GM21528 (cell line): ENCODE results near the gene CFAP251.
A peak's percentile ranks its signal among the peaks of the same experiment; 100 is the strongest.
"Not testable (repeated sequence)": the region's sequence is repeated elsewhere in the genome, so short reads cannot be mapped to it uniquely, and the experiment has no call there.

Experiments
- ATAC-seq: cut with Tn5 transposase; IDR thresholded peaks from one replicate; pipeline ENCODE4 v1.9.1; 2021; ENCODE audit warnings: mild to moderate bottlenecking, moderate library complexity; ENCODE audit not compliant: unreplicated experiment, low FRiP score

CFAP251 gene

DNA sequence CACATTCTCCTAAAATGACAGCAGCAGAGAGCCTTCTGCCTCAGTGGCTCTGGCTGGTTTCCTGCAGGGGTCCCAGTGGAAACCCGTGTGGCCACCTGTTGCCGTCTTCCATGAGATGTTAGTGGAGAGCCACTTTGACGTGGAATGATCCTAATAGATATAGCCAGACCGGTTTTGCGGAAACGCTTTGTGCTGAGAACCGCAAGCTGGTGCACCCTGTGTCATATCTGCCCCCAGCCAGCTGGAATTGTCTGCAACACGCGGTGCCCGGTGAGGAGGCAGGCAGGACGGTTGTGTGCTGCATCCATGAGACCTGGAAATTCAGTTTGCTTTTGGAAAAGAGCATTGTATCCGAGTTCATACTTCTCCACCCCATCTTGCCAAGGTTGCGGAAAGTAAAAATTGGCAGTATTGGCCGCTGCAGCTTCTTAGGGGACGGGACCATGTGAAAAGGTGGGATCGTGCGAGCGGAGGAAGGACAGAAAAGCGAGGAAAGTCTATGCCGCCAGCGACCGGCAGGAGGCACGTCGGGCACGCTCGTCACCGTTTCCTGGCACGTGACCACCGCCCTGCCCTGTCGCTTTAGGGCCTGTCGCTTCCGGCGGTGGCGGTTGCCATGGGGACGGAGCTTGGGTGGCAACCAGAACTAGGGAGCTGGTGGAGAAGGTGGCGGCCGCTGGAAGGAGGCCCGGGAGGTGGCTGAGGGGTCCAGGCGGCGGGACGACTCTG lies at the start of gene CFAP251:
Gene CFAP251 (plus strand): TSS at position 643 of the 729 bp plus-strand sequence. CDS start 2,714 bp downstream, outside the sequence.
- peak; percentile 85 for ATAC-seq

DNA sequence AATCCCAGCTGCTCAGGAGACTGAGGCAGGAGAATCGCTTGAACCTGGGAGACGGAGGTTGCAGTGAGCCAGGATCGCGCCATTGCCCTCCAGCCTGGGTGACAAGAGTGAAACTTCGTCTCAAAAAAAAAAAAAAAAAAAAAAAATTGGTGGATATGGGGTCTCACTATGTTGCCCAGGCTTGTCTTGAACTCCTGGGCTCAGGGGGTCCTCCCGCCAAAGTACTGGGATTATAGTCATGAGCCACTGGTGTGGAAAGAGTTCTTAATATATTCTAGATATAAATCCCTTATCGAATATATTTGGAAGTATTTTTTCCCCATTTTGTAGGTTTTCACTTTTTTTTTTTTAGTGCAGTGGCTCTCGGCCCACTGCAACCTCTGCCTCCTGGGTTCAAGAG lies 49.2 kb upstream of the CFAP251 start:
- ATAC-seq: not testable (repeated sequence)

- ATAC-seq: no peak
Observed at GRCh38 chr12:121871467-121871866, 46.9 kb upstream of the CFAP251 start.

DNA sequence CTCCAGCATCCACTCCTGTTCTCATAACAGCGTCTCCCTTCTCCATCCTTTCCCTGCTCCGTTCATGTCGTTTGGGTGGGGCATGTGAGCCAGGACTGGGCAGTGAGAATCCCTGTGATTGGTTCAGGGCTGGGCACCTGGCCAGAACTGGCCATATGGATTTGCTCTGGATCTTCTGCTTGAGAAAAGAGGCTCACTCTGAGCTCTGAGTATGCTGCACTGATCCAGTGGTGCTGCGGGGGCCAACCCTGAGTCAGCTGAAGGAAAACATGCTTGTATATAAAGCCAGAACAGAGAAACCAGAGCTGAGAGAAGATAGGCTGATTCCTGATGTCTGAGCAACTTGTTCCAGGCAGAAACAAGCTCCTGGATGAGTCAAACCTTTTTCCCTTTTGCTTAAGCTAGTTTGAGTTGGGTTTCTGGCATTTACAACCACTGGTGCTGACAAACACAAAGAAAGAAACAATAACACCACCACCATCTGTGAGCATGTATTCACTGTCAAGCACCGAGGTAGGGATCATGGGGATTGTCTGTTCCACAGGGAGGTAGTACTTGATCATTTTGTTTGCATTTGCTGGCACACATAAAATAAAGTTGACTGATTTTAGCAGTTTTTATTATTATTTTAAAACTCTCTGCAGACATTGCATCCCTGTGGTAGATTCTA lies 45.7 kb upstream of the CFAP251 start:
- ATAC-seq: no peak

- ATAC-seq: no peak
Observed at GRCh38 chr12:121873216-121873569, 45.2 kb upstream of the CFAP251 start.

GRCh38 chr12:121874071-121874470 lies 44.3 kb upstream of the CFAP251 start:
- ATAC-seq: no peak

DNA sequence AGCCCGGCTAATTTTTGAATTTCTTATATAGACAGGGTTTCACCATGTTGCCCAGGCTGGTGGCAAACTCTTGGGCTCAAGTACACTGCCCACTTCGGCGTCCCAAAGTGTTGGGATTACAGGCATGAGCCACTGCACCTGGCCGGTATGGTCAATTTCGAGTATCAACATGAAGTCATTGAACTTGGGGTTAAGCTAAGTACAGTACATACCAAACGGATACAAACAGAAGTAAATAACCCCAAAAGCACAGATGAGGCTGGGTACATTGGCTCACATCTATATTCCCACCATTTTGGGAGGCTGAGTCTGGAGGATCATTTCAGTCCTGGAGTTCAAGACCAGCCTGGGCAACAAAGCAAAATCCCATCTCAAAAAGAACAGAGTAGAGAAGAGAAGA lies 42.8 kb upstream of the CFAP251 start:
- ATAC-seq: no peak

DNA sequence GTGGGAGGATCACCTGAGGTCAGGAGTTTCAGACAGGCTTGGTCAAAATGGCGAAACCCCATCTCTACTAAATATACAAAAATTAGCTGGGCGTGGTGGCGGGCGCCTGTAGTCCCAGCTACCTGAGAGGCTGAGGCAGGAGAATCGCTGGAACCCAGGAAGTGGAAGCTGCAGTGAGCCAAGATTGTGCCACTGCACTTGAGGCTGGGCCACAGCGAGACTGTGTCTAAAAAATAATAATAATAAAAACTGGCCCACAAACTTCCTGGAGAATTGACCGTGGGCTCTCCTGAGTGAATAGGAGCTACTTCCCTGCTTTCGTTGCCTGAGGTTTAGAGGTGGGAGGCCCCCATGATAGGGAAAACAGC lies 42.3 kb upstream of the CFAP251 start:
- not testable (repeated sequence) for ATAC-seq

GRCh38 chr12:121883315-121883660 lies 35.1 kb upstream of the CFAP251 start:
- no peak for ATAC-seq

- not testable (repeated sequence) for ATAC-seq
Observed at GRCh38 chr12:121885129-121885528, 33.3 kb upstream of the CFAP251 start.

GRCh38 chr12:121888083-121888477 lies 30.3 kb upstream of the CFAP251 start:
- no peak for ATAC-seq

DNA sequence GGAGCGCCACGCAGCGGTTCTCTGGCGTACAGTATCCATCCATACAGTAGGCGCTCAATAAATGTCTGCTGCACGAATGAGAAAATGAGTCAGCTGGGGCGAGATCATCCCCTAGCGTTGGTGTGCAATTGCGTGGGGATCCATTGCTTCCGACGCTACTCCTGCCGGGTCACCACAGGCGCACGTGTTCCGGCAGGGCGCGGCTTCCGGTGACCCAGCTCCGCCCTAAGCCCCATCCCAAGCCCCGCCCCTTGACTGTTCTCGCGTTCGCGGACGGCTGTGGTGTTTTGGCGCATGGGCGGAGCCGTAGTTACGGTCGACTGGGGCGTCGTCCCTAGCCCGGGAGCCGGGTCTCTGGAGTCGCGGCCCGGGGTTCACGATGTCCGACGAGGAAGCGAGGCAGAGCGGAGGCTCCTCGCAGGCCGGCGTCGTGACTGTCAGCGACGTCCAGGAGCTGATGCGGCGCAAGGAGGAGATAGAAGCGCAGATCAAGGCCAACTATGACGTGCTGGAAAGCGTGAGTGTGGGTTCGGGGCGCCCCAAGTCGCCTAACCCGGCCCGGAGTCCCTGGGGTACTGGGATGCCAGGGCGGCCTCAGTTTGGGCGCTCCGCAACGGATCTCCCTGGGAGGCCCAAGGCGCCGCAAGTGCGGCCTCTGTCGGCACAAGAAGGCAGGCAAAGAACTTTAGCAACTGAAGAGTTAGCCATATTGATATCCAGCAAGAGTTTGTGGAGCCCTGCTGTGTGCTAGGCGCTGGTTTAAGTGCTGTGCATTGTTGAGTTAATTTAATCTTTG lies 29.7 kb upstream of the CFAP251 start, which contains the start of gene PSMD9:
Gene PSMD9 (plus strand): TSS at position 313 of the 796 bp plus-strand sequence. CDS start 67 bp downstream, at position 380.
- ATAC-seq: peak; percentile 82

- no peak for ATAC-seq
Observed at GRCh38 chr12:121889274-121889624, 29.1 kb upstream of the CFAP251 start.

- ATAC-seq: not testable (repeated sequence)
Observed at GRCh38 chr12:121889661-121890060, 28.7 kb upstream of the CFAP251 start.

DNA sequence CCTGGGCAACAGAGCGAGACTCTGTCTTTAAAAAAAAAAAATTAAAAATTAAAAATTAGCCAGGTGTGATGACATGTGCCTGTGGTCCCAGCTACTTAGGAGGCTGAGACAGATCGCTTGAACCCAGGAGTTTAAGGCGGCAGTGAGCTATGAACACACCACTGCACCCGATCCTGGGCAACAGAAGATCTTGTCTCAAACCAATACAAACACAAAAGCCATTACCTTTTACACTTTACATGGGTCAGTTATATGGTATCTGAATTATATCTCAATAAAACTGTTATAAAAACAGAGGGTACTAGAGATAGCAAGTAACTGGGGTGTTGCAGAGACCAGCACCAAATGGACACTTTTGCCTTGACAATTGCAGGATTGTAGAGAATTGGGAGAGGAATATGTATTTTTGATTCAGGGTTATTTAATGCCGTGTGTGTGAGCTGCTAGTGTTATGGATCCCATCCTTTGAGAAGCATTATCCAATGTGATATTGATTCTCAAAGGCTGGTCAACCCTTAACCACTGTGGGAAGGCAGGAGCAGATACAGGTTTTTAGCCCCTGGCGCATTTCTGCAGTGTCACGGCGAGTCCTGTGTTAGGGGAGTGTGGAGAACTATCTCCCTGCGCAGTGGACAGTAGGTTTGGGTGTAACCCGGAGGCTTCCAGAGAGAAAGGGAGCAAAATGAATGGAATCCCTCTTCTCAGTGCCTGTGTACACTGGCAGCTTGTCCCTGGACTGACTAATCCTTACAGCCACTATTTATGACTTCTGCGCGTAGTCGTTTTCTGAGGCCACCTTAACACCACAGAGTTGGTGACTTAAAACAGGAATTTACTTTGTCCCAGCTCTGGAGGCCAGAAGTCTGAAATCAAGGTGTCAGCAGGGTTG lies 25.5 kb upstream of the CFAP251 start:
- no peak for ATAC-seq

- ATAC-seq: no peak
Observed at GRCh38 chr12:121893961-121894460, 24.4 kb upstream of the CFAP251 start.

GRCh38 chr12:121894633-121895032 lies 23.8 kb upstream of the CFAP251 start:
- ATAC-seq: no peak

- no peak for ATAC-seq
Observed at GRCh38 chr12:121898287-121898686, 20.1 kb upstream of the CFAP251 start.

DNA sequence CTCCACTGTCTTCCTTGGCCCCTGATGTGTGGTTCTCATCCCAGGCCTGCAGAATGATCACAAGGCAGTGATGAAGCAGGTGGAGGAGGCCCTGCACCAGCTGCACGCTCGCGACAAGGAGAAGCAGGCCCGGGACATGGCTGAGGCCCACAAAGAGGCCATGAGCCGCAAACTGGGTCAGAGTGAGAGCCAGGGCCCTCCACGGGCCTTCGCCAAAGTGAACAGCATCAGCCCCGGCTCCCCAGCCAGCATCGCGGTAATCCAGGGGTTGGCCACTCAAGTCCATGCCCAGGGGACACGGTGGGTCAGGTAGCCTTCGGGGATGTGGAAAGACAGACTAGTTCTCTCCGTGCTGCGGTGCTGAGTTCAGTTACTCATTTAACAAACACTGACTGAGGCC lies 18.8 kb upstream of the CFAP251 start:
- no peak for ATAC-seq

- ATAC-seq: no peak
Observed at GRCh38 chr12:121903202-121903601, 15.2 kb upstream of the CFAP251 start.
